Stimulated activated naive CD8-positive, alpha-beta T cell treated with anti-CD3 and anti-CD28 coated beads, Interleukin-15, amount 100 ng/mL, for 72 hours (primary cell): ENCODE results near the gene FOXE1.
A peak's percentile ranks its signal among the peaks of the same experiment; 100 is the strongest.

Experiments used
- ATAC-seq: fragments of 150-1000 bp; cut with Tn5 transposase; 2 replicates; pipeline ENCODE4 v1.10.0; 2021; ENCODE audit warnings: mild to moderate bottlenecking, moderate library complexity
- DNase-seq, 2 donors: peaks; one replicate each; pipeline ENCODE4 v3.0.0; 2021 to 2022
- H3K27ac Mint-ChIP-seq, 2 donors: one replicate each; pipeline ENCODE4 v1.8.0; 2022; ENCODE audit warnings: mild to moderate bottlenecking in 2 of 2, mixed read lengths in 2 of 2, moderate library complexity in 2 of 2
- H3K27me3 Mint-ChIP-seq: one replicate; pipeline ENCODE4 v1.8.0; 2022; ENCODE audit warnings: mixed read lengths
- H3K4me1 Mint-ChIP-seq: one replicate; pipeline ENCODE4 v1.8.0; 2022; ENCODE audit warnings: mild to moderate bottlenecking, mixed read lengths
- H3K4me3 Mint-ChIP-seq, 2 donors: one replicate each; pipeline ENCODE4 v1.8.0; 2022; ENCODE audit warnings: mild to moderate bottlenecking in 2 of 2, mixed read lengths in 2 of 2, moderate library complexity in 1 of 2
- H3K9me3 Mint-ChIP-seq, 2 donors: one replicate each; pipeline ENCODE4 v1.8.0; 2022; ENCODE audit warnings: mixed read lengths in 2 of 2

Gene FOXE1

DNA sequence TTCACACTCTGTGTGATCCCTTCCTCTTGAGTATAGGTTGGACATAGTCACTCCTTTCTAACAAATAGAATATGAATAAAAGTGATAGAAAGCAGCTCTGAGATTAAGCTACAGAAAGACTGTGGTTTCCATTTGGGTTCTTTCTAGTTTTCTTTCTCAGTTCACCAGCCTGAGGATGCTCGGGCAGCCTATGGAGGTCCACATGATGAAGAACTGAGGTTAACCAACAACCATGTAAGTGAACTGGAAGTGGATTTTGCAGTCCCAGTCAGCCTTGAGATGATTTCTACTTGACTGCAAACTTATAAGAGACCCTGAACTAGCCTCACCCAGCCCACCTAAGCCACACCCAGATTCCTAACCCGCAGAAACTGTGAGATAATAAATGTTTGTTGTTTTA is 10.1 kb upstream of the FOXE1 start:
- H3K4me1 Mint-ChIP-seq: peaks cover 2% of the 10 kb centered on the region
- DNase-seq: no peak
- no peak overlapping the region for H3K4me3 Mint-ChIP-seq
- H3K9me3 Mint-ChIP-seq: no peaks in the 10 kb centered on the region
- peak; percentile 42 for ATAC-seq
- H3K27me3 Mint-ChIP-seq: peaks cover 69% of the 10 kb centered on the region
- no peak overlapping the region for H3K27ac Mint-ChIP-seq

- no peak for ATAC-seq
- DNase-seq: no peak
- Mint-ChIP-seq H3K27me3 (peaks cover 86% of the 10 kb centered on the region), H3K4me3 (no peak overlapping the region), H3K4me1 (peaks cover 19% of the 10 kb centered on the region), H3K9me3 (no peaks in the 10 kb centered on the region), H3K27ac (no peak overlapping the region)
These were observed 7.9 kb upstream of the FOXE1 start for GRCh38 chr9:97845130-97845529.

- Mint-ChIP-seq H3K4me3 (no peak overlapping the region), H3K4me1 (peaks cover 23% of the 10 kb centered on the region), H3K27ac (no peak overlapping the region), H3K9me3 (no peaks in the 10 kb centered on the region), H3K27me3 (peaks cover 86% of the 10 kb centered on the region)
- DNase-seq (no peak), ATAC-seq (no peak)
These were observed 7.3 kb upstream of the FOXE1 start for GRCh38 chr9:97845763-97846162.

DNA sequence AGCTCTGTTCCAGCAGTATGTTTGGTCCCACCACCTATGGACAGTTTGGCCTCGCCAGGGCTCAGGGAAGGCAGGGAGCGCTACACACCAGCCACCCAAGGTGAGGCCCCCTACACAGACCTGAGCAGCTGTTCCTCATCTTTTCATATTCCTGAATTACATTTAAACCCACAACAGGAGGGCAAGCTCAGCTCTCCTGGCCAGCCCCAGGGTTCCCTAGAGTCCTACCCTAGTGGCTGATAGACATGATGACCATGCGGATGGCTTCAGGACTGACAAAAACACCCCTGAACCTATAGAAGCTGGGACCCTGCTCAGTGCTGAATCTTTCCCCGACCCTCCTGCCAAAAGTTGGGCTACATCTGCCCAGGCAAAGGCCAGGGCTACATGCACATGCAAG is 6.7 kb upstream of the FOXE1 start:
- ATAC-seq (peak; percentile 26), DNase-seq (no peak)
- Mint-ChIP-seq H3K4me1 (peaks cover 24% of the 10 kb centered on the region), H3K4me3 (no peak overlapping the region), H3K27me3 (peaks cover 86% of the 10 kb centered on the region), H3K9me3 (no peaks in the 10 kb centered on the region), H3K27ac (no peak overlapping the region)

DNA sequence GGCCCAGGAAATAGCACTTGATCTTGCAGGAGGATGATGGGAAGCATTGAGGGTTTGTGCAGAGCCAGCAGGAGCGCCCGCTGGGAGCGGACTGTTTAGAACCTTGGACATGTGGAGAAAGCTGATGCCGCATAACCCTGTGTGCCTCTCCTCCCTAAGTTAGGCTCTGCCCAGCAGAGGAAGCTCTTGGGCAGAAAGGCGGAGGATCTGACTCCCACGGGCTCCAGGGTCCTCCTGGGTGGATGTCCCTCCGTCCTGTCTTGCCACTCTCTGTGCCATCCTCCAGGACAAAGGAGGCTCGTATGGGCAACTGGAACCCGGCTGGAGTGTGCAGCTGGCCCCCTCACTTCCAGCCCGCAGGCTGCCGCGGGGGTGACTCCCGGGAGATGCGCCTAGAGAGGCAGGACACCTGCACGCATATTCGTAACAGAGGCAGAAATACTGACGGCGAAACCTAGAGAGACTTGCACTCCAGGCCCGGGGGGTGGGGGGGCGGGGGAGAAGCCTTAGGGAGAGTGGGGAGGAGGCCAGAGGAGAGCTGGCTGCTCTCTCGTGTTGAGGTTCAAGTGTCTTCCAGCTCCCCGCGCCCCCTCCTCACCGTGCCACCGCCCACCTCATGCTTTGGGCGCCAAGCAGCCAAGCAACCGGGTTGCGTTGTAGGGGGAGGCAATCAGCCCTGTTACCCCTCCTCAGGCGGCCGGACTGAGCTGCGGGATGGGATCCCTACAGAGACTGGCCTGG is 5.4 kb upstream of the FOXE1 start:
- no peak for ATAC-seq
- peaks cover 35% of the 10 kb centered on the region for H3K4me1 Mint-ChIP-seq
- no peak overlapping the region for H3K27ac Mint-ChIP-seq
- no peak for DNase-seq
- H3K27me3 Mint-ChIP-seq: peaks cover 91% of the 10 kb centered on the region
- H3K4me3 Mint-ChIP-seq: no peak overlapping the region
- H3K9me3 Mint-ChIP-seq: no peaks in the 10 kb centered on the region

GRCh38 chr9:97848215-97848479 is 4.9 kb upstream of the FOXE1 start:
- Mint-ChIP-seq H3K27me3 (peaks cover 91% of the 10 kb centered on the region), H3K4me1 (peaks cover 40% of the 10 kb centered on the region), H3K9me3 (no peaks in the 10 kb centered on the region), H3K27ac (no peak overlapping the region), H3K4me3 (peak overlapping the region; percentile 56 to 77)
- ATAC-seq: no peak
- DNase-seq: no peak

DNA sequence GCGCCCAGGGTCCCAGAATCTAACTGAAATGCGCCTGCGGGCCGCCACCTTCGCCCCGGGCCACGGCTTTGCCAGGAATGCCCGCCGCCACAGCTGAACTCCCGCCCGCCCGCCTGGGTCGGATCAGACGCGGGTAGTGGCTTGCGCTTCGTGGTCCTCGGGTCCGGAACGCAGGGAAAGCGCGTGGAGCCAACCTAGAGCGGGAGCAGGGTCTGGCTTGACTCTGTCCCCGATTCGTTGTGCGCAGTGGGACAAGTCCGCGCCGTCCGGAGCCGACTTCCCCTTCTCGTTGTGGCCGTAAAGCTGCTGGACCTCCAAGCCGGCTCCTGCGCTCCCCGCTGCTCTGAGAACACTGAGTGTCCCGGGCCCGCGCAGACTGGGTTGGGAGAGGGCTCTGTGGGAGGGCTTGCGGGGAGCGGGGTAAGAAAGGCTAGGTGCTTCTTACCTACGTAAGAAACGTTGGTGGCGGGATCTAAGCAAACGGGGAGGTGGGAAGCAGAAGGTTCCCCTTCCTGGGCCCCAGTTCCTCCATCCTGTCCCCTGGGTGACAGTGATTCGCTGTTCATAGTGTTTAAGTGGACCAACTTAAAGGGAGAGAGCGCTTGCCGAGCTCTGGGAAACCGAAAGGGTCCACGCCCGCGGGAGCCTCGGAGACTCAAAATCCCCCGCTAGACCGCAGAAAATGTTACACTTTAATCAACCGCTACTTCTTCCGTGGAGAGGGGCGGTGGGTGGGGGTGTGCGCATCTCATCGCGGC is 4.4 kb upstream of the FOXE1 start:
- H3K27me3 Mint-ChIP-seq: peaks cover 91% of the 10 kb centered on the region
- DNase-seq (no peak), ATAC-seq (peak; percentile 19)
- H3K4me3 Mint-ChIP-seq: peak overlapping the region; percentile 75 to 77
- no peak overlapping the region for H3K27ac Mint-ChIP-seq
- no peaks in the 10 kb centered on the region for H3K9me3 Mint-ChIP-seq
- peaks cover 44% of the 10 kb centered on the region for H3K4me1 Mint-ChIP-seq

DNA sequence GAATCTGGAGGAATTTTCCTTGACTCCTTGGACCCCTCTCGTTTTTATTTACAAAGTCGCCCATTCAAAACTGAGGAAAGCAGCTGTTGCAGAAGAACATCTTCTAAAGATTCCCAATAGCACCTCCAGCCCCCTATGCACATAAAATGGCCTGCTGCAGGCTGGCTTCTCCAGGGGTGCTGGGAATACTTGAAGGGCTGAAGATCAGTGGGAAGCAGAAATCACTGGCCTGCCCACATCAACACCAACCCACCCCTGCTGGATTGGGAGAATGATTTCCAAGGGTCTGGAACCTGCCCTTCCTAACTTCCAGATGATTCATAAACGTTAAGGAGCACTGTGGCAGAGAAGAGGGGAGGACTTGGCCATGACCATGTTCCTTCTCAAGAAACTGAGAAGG is 3.0 kb upstream of the FOXE1 start:
- peaks cover 47% of the 10 kb centered on the region for H3K4me1 Mint-ChIP-seq
- peaks cover 100% of the 10 kb centered on the region for H3K27me3 Mint-ChIP-seq
- no peak for DNase-seq
- peak overlapping the region in 1 of 2 donors; percentile 19 for H3K27ac Mint-ChIP-seq
- ATAC-seq: no peak
- H3K9me3 Mint-ChIP-seq: no peaks in the 10 kb centered on the region
- no peak overlapping the region for H3K4me3 Mint-ChIP-seq

GRCh38 chr9:97850746-97851445 is 2.1 kb upstream of the FOXE1 start:
- peak overlapping the region in 1 of 2 donors; percentile 15 for H3K4me3 Mint-ChIP-seq
- peaks cover 54% of the 10 kb centered on the region for H3K4me1 Mint-ChIP-seq
- DNase-seq: no peak
- H3K27me3 Mint-ChIP-seq: peaks cover 100% of the 10 kb centered on the region
- H3K9me3 Mint-ChIP-seq: no peaks in the 10 kb centered on the region
- no peak for ATAC-seq
- H3K27ac Mint-ChIP-seq: no peak overlapping the region

- Mint-ChIP-seq H3K27ac (no peak overlapping the region), H3K4me3 (peak overlapping the region; percentile 5 to 15), H3K9me3 (no peaks in the 10 kb centered on the region), H3K27me3 (peaks cover 100% of the 10 kb centered on the region), H3K4me1 (peaks cover 54% of the 10 kb centered on the region)
- ATAC-seq: no peak
- no peak for DNase-seq
These were observed 1.6 kb upstream of the FOXE1 start for GRCh38 chr9:97851446-97851883.

GRCh38 chr9:97852001-97852398 is 1.0 kb upstream of the FOXE1 start:
- H3K4me1 Mint-ChIP-seq: peaks cover 57% of the 10 kb centered on the region
- no peak for ATAC-seq
- no peaks in the 10 kb centered on the region for H3K9me3 Mint-ChIP-seq
- no peak for DNase-seq
- no peak overlapping the region for H3K27ac Mint-ChIP-seq
- H3K27me3 Mint-ChIP-seq: peaks cover 100% of the 10 kb centered on the region
- peak overlapping the region; percentile 58 to 74 for H3K4me3 Mint-ChIP-seq

DNA sequence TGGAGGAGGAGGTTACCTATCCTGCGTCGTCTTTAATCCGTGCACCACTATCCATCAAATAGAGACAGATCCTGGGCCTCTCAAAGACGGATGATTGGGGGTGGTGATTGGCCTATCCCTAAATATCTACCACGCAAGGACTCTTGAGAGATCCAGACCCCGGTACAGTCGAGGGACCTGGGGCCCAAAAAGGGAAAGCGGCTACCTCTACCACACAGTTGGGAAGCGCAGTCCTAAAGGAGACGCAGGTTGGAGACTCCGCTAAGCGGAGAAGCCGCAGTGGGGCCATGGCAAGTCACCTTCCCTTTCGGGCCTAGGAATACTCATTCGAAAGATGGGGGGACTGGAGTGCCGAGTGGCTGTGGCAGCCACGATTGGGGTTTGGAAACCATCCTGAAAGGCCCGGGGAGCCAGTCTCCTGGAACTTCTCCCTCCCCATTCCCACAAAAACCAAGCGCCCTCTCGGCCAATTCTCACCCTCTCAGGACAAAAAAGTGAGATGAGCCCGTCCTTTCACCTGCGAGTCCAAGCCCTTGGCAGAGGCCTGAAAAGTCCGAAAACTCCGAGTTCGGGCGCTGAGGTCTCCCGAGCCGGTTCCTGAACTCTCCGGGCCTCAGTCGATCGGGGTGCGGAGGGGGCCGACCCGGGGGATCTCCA is 499 bp upstream of the FOXE1 start:
- no peaks in the 10 kb centered on the region for H3K9me3 Mint-ChIP-seq
- H3K27ac Mint-ChIP-seq: peak overlapping the region in 1 of 2 donors; percentile 42
- H3K27me3 Mint-ChIP-seq: peaks cover 100% of the 10 kb centered on the region
- peaks cover 62% of the 10 kb centered on the region for H3K4me1 Mint-ChIP-seq
- DNase-seq: no peak
- ATAC-seq: no peak
- H3K4me3 Mint-ChIP-seq: peak overlapping the region; percentile 58 to 74

GRCh38 chr9:97853844-97854695 is 1.0 kb downstream of the FOXE1 start:
- Mint-ChIP-seq H3K27ac (peak overlapping the region in 1 of 2 donors; percentile 36), H3K4me3 (peak overlapping the region; percentile 92 to 93), H3K9me3 (no peaks in the 10 kb centered on the region), H3K4me1 (peaks cover 58% of the 10 kb centered on the region), H3K27me3 (peaks cover 100% of the 10 kb centered on the region)
- DNase-seq: peak; percentile 74 to 79
- ATAC-seq: peak; percentile 86

- Mint-ChIP-seq H3K4me1 (peaks cover 51% of the 10 kb centered on the region), H3K9me3 (no peaks in the 10 kb centered on the region), H3K27ac (no peak overlapping the region), H3K27me3 (peaks cover 100% of the 10 kb centered on the region), H3K4me3 (peak overlapping the region; percentile 26 to 59)
- DNase-seq (no peak), ATAC-seq (no peak)
These were observed 1.9 kb downstream of the FOXE1 start for GRCh38 chr9:97854696-97855485.
